ENCODE measurements around the gene EP400. TPM values are rescaled to one million over a fixed set of nuclear protein-coding genes. Genes with fewer than 3 reads are reported as not detected.

The EP400 gene
- total and polyA plus RNA-seq, 9 of the 15 experiments (the other 6 are each of a cell fraction or from before 2014, with no cell fraction given): 4.5 to 58.0 (median 7.0) TPM

DNA sequence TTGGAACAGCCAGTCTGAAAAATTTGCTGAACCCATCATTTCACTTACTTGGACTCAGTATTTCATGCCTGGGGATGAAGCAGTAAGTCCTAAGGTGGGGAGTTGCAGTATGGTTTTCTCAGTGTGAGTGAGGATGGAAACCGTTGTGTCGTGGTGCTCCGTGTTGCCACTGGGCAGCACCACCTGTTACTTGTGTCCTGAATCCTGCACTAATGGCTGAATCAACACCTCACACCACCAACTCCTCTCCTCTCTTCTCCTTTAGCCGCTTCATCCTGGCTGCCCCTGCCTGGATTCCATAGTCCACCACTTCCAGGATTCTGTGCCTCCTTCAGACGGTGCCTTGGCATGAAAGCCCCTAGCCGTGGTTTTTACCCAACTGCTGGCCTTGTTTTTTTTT is 3.0 kb upstream of the EP400 start (continued):
- TF ChIP-seq MAFK (IDR thresholded peaks at IDR 0.05; ENCODE audit: low read length): no peak

DNA sequence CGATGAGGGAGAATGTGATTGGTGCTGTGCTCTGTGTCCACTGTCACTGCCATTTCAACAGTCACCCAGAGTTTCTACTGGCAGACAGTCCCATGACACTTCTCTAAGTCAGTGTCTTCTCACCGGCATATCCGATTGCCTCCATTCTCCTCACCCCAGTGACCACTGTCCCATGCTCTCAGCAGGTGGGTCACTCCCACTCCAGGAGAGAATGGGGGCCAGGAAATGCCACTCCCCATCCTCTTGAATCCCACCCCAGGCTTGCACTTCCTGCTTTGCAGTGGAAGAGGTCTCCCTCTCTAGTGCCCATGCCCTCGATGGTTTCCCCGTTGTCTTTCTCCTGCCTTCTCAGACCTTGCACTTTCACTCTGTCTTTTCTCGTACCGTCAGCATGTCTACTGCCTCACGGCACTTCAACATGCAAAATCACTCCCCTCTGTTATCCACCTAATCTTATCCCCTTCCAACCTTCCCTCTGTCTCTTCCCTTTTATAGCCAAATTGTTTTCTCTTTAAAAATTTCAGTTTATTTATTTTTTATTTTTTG is 2.2 kb upstream of the EP400 start:
- in situ Hi-C loops (cut with MboI) (no loop called here), intact Hi-C loops (cut with micrococcal nuclease) (loop anchor here (2.0 kb wide), 1 partner anchor 111 kb away; no protein-coding TSS in a partner anchor)
- BruUV-seq (replicated peaks): no TSS peak
- Histone ChIP-seq H3K4me3 (no peak overlapping the region), H3K9ac (ENCODE audit: insufficient read depth in 1 of 2, low read depth in 2 of 2, low read length in 2 of 2) (peak overlapping the region; percentile 15 to 26; a peak in 2 of 4 replicates), H3K9me3 (replicated peaks; ENCODE audit: control insufficient read depth, insufficient read depth, low read depth, low read length) (no peaks in the 10 kb centered on the region), H3K9me1 (ENCODE audit: control insufficient read depth, insufficient read depth, low read length) (no peaks in the 10 kb centered on the region), H3K27me3 (ENCODE audit: control insufficient read depth in 2 of 2, insufficient read depth in 2 of 2, low read length in 2 of 2) (no peaks in the 10 kb centered on the region), H3K27ac (ENCODE audit: extremely low read depth, low read depth, low read length) (peak overlapping the region; percentile 30; the same call in 1 of the 3 replicates), H3K4me1 (replicated peaks in 1 of 2; ENCODE audit: control insufficient read depth in 2 of 2, insufficient read depth in 2 of 2, low read length in 2 of 2) (peaks cover 15 to 50% of the 10 kb centered on the region in 2 experiments), H4K20me1 (replicated peaks; ENCODE audit: control insufficient read depth, insufficient read depth, low read length) (no peaks in the 10 kb centered on the region; the same call in 1 of the 2 replicates), H3K36me3 (ENCODE audit: control insufficient read depth, insufficient read depth, low read length) (peaks cover 24% of the 10 kb centered on the region; the same call in 2 of the 3 replicates), H3K79me2 (ENCODE audit: control insufficient read depth, insufficient read depth, low read length) (peaks cover 27% of the 10 kb centered on the region), H3K4me2 (ENCODE audit: insufficient read depth, low read length) (peak overlapping the region; percentile 58), H2AFZ (ENCODE audit: low read depth, low read length) (peak overlapping the region; percentile 64)
- no peak for DNase-seq (ENCODE audit: extremely low read depth in 1 of 4, low spot score in 3 of 4)
- no peak for ATAC-seq
- POLR2A ChIA-PET: no interaction called here
- peak; percentile 74 for FAIRE-seq
- WGBS (ENCODE audit: insufficient coverage, low coverage, missing lambda C conversion rate): 19% methylated on average over 8 of the region's 8 CpGs
- CTCF ChIA-PET (ENCODE audit: low intra/inter-chr PET ratio): no interaction called here
- no peak for TF ChIP-seq BDP1 (IDR thresholded peaks at IDR 0.05; ENCODE audit: insufficient read depth, insufficient read length)
- TF ChIP-seq, protein P1, sequence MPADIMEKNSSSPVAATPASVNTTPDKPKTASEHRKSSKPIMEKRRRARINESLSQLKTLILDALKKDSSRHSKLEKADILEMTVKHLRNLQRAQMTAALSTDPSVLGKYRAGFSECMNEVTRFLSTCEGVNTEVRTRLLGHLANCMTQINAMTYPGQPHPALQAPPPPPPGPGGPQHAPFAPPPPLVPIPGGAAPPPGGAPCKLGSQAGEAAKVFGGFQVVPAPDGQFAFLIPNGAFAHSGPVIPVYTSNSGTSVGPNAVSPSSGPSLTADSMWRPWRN (IDR thresholded peaks at IDR 0.05; ENCODE audit: low read depth): no peak
- TF ChIP-seq, protein P2, sequence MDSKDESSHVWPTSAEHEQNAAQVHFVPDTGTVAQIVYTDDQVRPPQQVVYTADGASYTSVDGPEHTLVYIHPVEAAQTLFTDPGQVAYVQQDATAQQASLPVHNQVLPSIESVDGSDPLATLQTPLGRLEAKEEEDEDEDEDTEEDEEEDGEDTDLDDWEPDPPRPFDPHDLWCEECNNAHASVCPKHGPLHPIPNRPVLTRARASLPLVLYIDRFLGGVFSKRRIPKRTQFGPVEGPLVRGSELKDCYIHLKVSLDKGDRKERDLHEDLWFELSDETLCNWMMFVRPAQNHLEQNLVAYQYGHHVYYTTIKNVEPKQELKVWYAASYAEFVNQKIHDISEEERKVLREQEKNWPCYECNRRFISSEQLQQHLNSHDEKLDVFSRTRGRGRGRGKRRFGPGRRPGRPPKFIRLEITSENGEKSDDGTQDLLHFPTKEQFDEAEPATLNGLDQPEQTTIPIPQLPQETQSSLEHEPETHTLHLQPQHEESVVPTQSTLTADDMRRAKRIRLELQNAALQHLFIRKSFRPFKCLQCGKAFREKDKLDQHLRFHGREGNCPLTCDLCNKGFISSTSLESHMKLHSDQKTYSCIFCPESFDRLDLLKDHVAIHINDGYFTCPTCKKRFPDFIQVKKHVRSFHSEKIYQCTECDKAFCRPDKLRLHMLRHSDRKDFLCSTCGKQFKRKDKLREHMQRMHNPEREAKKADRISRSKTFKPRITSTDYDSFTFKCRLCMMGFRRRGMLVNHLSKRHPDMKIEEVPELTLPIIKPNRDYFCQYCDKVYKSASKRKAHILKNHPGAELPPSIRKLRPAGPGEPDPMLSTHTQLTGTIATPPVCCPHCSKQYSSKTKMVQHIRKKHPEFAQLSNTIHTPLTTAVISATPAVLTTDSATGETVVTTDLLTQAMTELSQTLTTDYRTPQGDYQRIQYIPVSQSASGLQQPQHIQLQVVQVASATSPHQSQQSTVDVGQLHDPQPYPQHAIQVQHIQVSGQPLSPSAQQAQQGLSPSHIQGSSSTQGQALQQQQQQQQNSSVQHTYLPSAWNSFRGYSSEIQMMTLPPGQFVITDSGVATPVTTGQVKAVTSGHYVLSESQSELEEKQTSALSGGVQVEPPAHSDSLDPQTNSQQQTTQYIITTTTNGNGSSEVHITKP (IDR thresholded peaks at IDR 0.05; ENCODE audit: partially characterized antibody): peak; percentile 17
